ENCODE data around the gene LRRC71. TPM values are rescaled to one million over a fixed set of nuclear protein-coding genes. Genes with fewer than 3 reads are reported as not detected.

The LRRC71 gene
- total RNA-seq, 1 donor from 2014 or later = not detected

GRCh38 chr1:156898161-156898566 is 22.3 kb upstream of the LRRC71 start:
- intact Hi-C loops (cut with DNase I) = no loop called here
- no peak for TF ChIP-seq POLR2AphosphoS5 (IDR thresholded peaks at IDR 0.05; ENCODE audit: insufficient read depth in 1 of 2, low read depth in 1 of 2)
- no peak for TF ChIP-seq POLR2A (IDR thresholded peaks at IDR 0.05)
- no peak for TF ChIP-seq CTCF (IDR thresholded peaks at IDR 0.05)
- no peaks in the 10 kb centered on the region for H3K27me3 ChIP-seq
- peaks cover 59% of the 10 kb centered on the region for H3K4me1 ChIP-seq
- H3K4me3 ChIP-seq = no peak overlapping the region
- DNase-seq (ENCODE audit: extremely low spot score in 2 of 2) = no peak
- H3K9me3 ChIP-seq = no peaks in the 10 kb centered on the region
- peak overlapping the region; percentile 89 for H3K27ac ChIP-seq
- H3K36me3 ChIP-seq = no peaks in the 10 kb centered on the region

- Histone ChIP-seq H3K27me3 (no peaks in the 10 kb centered on the region), H3K27ac (no peak overlapping the region)
Observed at GRCh38 chr1:156898971-156899664, 21.3 kb upstream of the LRRC71 start.

GRCh38 chr1:156899956-156900718 is 20.3 kb upstream of the LRRC71 start:
- H3K36me3 ChIP-seq = no peaks in the 10 kb centered on the region
- DNase-seq (ENCODE audit: extremely low spot score in 2 of 2) = no peak
- H3K27me3 ChIP-seq = no peaks in the 10 kb centered on the region
- H3K4me1 ChIP-seq = peaks cover 58% of the 10 kb centered on the region
- intact Hi-C loops (cut with DNase I) = no loop called here
- no peaks in the 10 kb centered on the region for H3K9me3 ChIP-seq
- no peak for TF ChIP-seq POLR2A (IDR thresholded peaks at IDR 0.05)
- no peak for TF ChIP-seq POLR2AphosphoS5 (IDR thresholded peaks at IDR 0.05; ENCODE audit: insufficient read depth in 1 of 2, low read depth in 1 of 2)
- no peak for TF ChIP-seq CTCF (IDR thresholded peaks at IDR 0.05)
- H3K4me3 ChIP-seq = no peak overlapping the region
- no peak overlapping the region for H3K27ac ChIP-seq

More at GRCh38 chr1:156898971-156899664, 21.3 kb upstream of the LRRC71 start:
- intact Hi-C loops (cut with DNase I) = no loop called here
- Histone ChIP-seq H3K4me3 (no peak overlapping the region), H3K36me3 (no peaks in the 10 kb centered on the region), H3K9me3 (no peaks in the 10 kb centered on the region), H3K4me1 (peaks cover 58% of the 10 kb centered on the region)
- DNase-seq (ENCODE audit: extremely low spot score in 2 of 2) = no peak
- TF ChIP-seq POLR2AphosphoS5 (IDR thresholded peaks at IDR 0.05; ENCODE audit: insufficient read depth in 1 of 2, low read depth in 1 of 2) (no peak), POLR2A (IDR thresholded peaks at IDR 0.05) (no peak), CTCF (IDR thresholded peaks at IDR 0.05) (no peak)

GRCh38 chr1:156900896-156901589 is 19.4 kb upstream of the LRRC71 start:
- H3K4me3 ChIP-seq = no peak overlapping the region
- H3K4me1 ChIP-seq = peaks cover 53% of the 10 kb centered on the region
- H3K27me3 ChIP-seq = no peaks in the 10 kb centered on the region
- H3K36me3 ChIP-seq = no peaks in the 10 kb centered on the region
- DNase-seq (ENCODE audit: extremely low spot score in 2 of 2) = no peak
- TF ChIP-seq POLR2A (IDR thresholded peaks at IDR 0.05) (no peak), CTCF (IDR thresholded peaks at IDR 0.05) (no peak), POLR2AphosphoS5 (IDR thresholded peaks at IDR 0.05; ENCODE audit: insufficient read depth in 1 of 2, low read depth in 1 of 2) (no peak)
- intact Hi-C loops (cut with DNase I) = no loop called here
- H3K27ac ChIP-seq = no peak overlapping the region
- H3K9me3 ChIP-seq = no peaks in the 10 kb centered on the region
